NB4 (cell line): ENCODE measurements around the gene CNPY1.

ENCODE experiments used
- CTCF ChIP-seq: IDR thresholded peaks from one replicate; pipeline ENCODE4 v1.5.1; 2012; ENCODE audit warnings: low read depth, low read length
- MAX ChIP-seq: IDR thresholded peaks from 2 replicates; pipeline ENCODE4 v1.6.1; 2011; ENCODE audit warnings: low read depth, low read length
- MYC ChIP-seq: IDR thresholded peaks from 2 replicates; pipeline ENCODE4 v1.6.1; 2011; ENCODE audit warnings: low read depth, low read length
- POLR2A ChIP-seq: IDR thresholded peaks from 2 replicates; pipeline ENCODE4 v1.6.1; 2011; ENCODE audit warnings: mild to moderate bottlenecking; ENCODE audit not compliant: insufficient read length; ENCODE audit errors: extremely low read depth

- no peak for TF ChIP-seq CTCF
- no peak for TF ChIP-seq MAX
- TF ChIP-seq POLR2A = no peak
- no peak for TF ChIP-seq MYC
These were observed 75.4 kb downstream of the CNPY1 start for GRCh38 chr7:155470686-155471638.
